ENCODE results near the gene ARPC1B.

The ARPC1B gene

GRCh38 chr7:99389772-99390171 lies 15.2 kb downstream of the ARPC1B start:
- DNase-seq (ENCODE audit: low read depth in 3 of 3), result no peak

GRCh38 chr7:99390941-99391602 lies 16.5 kb downstream of the ARPC1B start:
- DNase-seq (ENCODE audit: low read depth in 3 of 3), result no peak

DNA sequence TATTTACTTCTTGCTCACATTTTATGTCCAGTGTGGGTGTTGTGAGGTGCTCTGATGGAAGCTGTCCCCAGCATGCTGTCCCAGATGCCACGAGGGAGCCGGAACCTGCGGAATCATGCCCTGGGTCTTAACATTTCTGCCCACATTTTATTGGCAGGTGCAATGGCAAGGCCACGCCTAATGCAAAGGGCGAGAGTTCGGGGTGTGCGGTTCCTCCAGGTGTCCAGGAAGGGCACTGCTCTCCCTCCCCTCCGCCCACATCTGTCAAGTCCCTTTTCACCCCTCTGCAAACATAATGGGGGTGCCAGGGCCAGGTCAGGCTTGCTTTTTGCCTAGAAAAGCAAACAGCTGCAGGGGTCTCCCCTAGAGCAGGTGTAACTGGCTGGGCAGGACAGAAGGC lies 17.5 kb downstream of the ARPC1B start:
- DNase-seq (ENCODE audit: low read depth in 3 of 3), result no peak

DNA sequence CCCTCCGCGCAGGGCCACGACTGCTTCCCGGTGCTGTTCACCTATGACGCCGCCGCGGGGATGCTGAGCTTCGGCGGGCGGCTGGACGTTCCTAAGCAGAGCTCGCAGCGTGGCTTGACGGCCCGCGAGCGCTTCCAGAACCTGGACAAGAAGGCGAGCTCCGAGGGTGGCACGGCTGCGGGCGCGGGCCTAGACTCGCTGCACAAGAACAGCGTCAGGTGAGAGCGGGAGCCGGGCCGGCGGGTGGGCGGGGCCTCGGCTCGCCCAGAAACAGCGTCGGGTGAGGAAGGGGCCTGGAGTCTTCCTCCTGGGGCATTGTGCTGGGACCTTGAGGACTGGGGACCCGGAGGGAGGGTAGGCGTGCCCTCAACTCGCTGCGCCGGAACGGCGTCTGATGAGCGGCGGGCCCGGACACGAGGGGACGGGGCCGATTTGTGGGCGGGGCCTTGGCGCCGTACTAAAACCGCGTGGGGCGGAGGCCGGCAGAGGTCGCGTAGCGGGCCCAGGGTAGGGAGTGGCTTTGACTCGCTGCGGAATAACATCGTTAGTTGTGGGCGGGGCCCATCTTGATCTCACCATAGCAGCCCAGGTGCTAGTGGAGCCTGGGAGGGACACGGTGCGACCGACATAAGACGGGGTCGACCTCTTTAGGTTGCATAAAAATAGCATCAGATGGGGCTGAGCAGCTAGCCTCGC lies 18.3 kb downstream of the ARPC1B start:
- DNase-seq (ENCODE audit: low read depth in 3 of 3), result peak in 1 of 3 experiments; percentile 81

DNA sequence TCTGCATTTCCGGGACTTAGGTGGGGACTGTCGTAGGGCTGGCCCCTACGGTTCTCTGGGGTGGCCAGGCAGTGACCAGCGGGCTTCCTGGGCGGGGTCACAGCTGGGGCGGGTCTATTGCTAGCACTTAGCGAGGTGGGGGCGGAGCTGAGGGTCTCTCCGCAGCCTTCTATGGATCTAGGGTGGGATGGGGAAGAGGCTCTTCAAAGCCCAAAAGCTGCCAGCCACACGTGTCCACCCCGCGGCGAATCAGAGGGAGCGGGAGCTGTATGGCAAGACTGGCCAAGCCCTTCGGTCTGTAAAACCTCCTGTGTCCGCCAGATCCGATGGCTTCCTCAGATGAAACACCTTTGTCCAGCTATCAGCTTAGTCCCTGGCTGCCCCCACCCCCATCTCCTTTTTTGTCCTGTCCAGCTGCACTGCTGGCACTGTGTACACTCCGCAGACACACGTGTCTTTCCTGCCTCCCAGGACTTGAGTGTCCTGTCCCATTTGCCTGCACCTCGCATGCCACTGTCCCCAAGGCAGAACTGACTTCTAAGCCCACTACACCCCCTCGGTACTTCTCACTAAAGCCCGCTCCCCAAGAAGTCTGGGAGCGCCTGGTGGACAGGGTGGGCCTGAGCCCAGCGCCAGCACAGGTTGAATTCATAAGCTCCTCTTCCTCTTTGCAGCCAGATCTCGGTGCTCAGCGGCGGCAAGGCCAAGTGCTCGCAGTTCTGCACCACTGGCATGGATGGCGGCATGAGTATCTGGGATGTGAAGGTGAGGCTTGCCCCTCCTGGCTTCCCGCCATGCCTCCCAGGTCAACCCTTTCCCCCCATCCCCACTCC lies 19.0 kb downstream of the ARPC1B start:
- DNase-seq (ENCODE audit: low read depth in 3 of 3), result no peak

DNA sequence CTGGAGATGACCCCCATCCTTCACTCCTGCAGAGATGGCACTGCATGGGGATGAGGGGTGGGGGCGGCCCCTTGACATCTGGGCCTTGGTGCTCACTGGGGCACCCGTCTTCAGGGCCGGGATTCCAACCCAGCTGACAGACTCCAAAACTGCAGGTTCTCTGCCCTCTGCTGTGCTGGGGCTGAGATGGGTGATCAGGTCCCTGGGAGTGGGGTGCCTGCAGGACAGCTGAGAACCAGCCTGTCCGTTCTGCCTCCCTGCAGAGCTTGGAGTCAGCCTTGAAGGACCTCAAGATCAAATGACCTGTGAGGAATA lies 19.6 kb downstream of the ARPC1B start:
- DNase-seq (ENCODE audit: low read depth in 3 of 3), result no peak

DNA sequence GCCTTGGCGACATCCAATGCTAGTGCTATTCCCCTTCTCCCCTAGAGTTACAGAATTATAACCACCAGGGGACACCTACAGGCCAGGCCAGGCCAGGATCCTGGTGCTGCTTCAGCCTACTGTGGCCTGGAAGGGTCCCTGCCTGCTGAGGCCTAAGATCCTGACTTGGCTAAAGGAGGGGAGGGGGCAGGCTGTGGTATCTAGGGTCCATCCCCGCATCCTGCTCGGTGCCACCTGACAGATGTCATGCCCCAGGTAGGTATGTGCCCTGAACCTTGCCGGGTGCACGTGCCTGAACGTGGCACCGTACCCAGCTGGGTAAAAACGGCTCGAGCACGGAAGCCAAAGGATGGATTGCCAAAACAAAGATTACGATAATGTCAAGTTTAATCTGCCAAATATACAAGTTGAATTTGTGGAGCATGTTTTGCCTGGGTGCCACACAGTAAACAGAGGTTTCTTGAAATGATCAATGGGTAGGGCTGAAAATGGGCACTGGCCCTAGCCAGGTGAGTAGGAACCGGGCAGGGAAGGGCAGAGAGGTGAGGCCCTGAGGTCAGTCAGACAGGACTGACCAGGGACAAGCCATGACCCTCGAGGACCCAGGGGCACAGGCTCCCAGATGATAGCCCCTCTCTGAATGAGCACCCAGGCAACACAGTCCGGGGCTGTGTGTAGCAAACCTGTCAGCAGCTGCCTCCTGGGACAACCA lies 21.2 kb downstream of the ARPC1B start:
- no peak for DNase-seq (ENCODE audit: low read depth in 3 of 3)

DNA sequence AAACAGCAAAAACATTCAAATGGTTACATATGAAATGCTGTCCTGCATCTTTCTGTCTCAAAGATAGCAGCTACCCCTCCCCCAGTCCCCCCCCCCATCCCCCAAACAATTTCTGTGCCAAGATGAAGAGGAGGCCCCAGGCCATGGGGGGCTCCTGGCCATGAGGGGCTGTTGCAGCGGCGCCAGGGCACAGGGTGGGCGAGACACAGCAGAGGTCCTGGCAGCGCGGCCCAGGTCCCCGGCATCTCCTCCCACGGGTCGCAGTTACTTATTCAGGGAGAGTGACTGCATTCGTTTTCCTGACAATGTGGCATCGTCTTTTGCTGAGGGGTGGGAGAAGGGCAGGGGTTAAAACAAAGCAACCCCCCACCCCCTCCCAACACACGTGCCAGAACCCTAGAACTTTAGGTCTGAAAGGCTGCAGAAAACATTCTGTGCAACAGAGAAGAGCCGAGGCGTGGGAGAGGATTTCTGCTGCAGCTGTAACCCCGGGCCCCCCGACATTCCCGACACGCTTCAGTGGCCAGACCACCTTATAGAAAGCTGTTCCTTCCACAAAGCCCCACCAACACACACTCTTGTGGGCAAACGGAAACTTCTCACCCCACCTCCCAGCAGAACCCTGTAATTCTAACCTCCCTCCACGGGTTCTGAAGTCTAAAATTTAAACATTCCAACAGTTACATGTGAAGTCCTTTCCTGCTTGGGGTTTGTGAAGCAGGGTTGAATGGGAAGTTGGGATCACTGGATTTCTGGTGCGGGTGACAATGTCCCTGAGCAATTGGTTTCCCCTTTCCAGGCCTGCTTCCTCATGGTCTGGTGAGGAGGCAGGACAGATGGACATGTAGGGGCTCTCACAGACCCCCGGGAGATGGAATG lies 22.1 kb downstream of the ARPC1B start:
- no peak for DNase-seq (ENCODE audit: low read depth in 3 of 3)

DNA sequence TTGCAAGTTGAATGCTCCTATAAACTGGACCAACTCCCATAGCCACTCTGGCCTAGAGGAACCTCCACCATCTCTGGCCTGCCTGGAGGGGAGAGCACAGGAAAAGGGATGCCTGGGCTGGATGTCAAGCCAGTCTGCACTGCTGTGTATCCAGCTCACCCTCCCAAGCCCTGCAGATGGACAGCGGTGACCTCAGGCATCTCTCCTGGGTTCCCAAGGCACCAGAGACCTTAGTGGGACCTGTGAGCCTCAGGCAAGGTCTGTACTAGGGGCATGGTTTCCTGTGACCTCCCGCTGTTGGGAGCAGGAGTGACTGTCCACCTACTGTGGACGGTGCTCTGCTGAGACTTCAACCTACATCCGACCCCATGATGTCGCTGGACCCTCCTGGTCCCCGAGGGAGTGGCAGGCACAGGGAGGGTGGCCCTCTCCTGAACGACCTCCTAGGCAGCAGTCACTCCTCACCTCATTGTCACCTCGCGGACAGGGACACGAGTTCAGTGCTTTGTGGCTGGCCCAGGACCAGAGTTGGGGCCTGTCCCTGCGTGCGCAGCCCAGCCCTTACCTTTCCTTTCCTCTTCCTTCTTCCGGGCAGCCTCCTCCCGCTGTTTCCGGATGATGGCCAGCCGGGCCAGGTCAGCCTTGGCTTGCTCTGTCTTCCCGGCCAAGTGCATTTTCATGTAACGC lies 22.9 kb downstream of the ARPC1B start:
- DNase-seq (ENCODE audit: low read depth in 3 of 3), result no peak

- no peak for DNase-seq (ENCODE audit: low read depth in 3 of 3)
Observed at GRCh38 chr7:99398891-99399445, 24.4 kb downstream of the ARPC1B start.

- no peak for DNase-seq (ENCODE audit: low read depth in 3 of 3)
Observed at GRCh38 chr7:99399597-99399996, 25.1 kb downstream of the ARPC1B start.

DNA sequence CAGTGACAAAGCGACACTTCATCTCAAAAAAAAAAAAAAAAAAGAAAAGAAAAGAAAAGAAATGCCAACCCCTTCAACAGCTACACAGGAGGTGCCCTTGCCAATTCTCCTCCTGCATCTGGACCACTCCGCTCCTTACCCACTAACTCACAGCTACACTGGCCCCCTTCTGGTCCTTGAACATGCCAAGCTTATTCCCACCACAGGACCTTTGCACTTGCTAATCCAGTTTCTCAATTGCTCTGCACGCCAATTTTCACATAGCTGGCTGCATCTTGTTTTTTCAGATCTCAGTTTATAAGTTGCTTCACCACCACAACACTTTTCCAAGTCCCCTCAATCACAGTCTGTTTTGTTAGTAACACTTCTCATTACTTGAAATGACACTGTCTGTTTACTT lies 28.3 kb downstream of the ARPC1B start:
- no peak for DNase-seq (ENCODE audit: low read depth in 3 of 3)

GRCh38 chr7:99403764-99404163 lies 29.2 kb downstream of the ARPC1B start:
- no peak for DNase-seq (ENCODE audit: low read depth in 3 of 3)

DNA sequence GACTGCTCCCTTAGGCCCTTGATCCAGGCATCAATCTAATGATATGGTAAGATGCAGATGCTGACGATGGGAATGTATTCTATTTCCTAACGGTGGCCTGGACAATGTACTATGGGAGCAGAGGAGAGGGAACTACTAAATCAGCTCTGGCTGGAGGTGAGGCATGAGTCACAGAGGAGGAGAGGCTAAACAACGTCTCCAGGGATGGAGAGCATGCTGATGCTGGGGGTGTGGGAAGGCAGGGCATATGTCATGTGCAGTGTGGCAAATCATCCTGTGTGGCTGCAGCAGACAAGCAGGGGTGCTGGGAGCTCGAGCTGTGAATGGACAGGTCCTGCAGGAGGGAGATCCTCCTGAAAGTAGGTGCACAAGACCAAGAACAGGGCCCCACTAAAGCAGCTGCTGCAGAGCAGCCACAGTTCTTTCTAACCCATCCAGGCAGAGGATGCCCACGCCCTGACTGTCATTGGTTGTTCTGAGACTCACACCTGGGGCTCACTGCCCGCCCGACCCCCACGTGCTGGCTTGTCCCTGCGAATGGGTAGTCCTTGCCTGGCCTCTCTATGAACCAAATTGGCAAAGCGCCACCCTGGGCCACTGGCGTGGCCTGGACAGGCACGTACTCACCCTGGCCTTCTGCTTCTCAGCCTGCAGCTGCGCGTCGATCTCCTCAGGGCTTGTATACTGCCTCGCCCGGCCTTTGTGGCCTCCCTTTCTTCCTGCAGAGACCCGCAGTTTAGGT lies 29.9 kb downstream of the ARPC1B start:
- no peak for DNase-seq (ENCODE audit: low read depth in 3 of 3)

- DNase-seq (ENCODE audit: low read depth in 3 of 3), result no peak
Observed at GRCh38 chr7:99404977-99405320, 30.4 kb downstream of the ARPC1B start.

DNA sequence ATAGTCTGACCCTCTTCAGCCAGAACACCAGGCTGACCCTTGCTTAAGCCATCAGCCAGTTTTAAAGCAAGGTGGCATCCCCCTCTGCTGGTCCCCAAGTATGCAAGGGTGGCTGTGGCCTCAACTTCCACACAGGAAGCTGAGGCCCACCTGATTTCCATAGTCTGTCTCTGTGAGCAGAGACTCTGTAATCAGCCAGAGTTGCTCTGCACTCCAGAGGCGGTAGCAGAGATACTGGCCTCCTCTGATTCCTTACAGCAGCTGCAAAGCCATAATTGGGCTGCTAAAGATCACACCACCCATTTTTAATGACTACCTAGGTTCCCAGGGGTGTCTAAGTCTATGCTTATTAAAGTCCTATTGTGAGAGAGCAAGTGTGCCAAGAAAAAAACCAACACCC lies 32.0 kb downstream of the ARPC1B start:
- no peak for DNase-seq (ENCODE audit: low read depth in 3 of 3)

DNA sequence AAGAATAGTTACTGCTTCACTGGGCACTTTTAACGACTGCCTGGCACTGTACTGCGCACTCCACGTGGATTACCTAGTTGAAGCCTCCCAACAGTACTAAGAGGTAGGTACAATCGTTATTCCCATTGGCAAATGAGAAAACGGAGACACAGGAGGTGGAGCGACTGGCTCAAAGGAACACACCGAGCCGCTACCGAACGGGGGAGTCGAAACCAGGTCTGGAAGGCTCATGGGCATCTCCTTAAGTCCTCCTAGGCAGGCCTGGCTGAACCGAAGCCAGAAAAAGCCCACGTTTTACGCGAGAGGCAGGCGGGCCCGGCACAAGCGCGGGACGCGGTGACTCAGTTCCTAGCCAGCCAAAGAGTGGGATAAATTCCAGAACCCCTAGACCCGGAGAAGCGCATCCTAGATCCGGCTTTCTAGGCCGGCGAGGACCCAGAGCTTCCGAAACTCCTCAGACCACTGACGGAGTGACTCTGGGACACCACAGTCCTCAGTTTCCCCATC lies 33.4 kb downstream of the ARPC1B start:
- peak in 1 of 3 experiments; percentile 27 for DNase-seq (ENCODE audit: low read depth in 3 of 3)

DNA sequence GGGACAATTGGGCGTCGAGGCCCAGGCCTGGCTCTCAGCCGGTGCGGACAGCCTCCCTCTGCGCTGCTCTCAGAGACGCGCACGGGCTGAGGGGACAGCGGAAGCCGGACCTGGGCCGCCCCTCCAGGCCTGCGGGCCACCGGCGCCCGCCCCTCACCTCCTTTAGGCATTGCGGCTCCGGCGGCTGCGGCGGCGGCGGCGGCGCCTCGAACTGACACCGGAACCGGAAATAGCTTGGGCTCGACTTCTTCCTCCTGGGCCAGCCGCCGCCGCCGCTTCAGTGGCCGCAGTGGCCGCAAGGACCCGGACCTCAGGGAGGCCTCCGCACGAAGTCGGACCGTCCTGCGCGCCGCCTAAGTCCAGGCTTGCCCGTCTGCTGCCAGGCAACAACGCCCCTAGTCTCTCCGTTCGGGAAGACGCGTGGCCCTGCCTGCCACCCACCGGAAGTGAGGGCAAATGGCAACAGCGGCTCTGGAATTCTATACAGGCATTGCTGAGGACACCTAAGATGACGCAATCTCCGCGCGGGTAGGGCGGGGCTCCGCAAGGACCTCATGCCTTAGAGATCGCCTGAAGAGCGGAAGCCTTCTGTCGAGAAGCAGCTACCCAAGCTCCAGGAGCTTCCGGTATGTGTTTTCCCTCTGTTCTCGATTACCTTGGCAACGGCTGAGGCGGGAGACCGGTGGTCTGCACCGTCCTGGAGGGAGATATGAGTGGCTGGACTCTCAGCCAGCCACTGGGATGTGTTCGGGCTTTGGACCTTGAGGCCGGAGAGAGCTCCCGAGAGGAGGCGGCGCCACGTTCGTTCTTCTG lies 34.1 kb downstream of the ARPC1B start, which contains the start of the genes BUD31 and PDAP1:
Gene BUD31 (plus strand): TSS at position 591 of the 813 bp plus-strand sequence. CDS start 2,124 bp downstream, outside the sequence.
Gene PDAP1 (minus strand): TSS at position 219 of the 813 bp plus-strand sequence. CDS start 49 bp downstream, at position 170.
- peak; percentile 86 to 92 (median 86) for DNase-seq (ENCODE audit: low read depth in 3 of 3)
